ENCODE results near the gene COPS3.

GRCh38 chr17:17258011-17258410 is 23.0 kb downstream of the COPS3 start:
- TF ChIP-seq GATA3 (IDR thresholded peaks at IDR 0.05; ENCODE audit: low read depth, low read length) (no peak), GATA2 (IDR thresholded peaks at IDR 0.05; ENCODE audit: low read depth, low read length) (no peak)
